HCT116 (cell line): ENCODE results near the gene PAX5. TPM values are rescaled to one million over a fixed set of nuclear protein-coding genes. Genes with fewer than 3 reads are reported as not detected.

Source experiments
- ATAC-seq: fragments of 200-7000 bp; cut with Tn5 transposase; 2 replicates; pipeline ENCODE4 v1.9.1; 2020; ENCODE audit warnings: mild to moderate bottlenecking, moderate library complexity
- BruUV-seq: library from RNA; stranded (reverse); fragments of 400-500 nt; replicated peaks from 2 replicates; lab custom pipeline; 2021; lab: Mats Ljungman, UMichigan
- CTCF ChIA-PET: fragments of 300-600 bp; sonication (Branson Sonifier 250); formaldehyde crosslinking; loops from one replicate; lab custom pipeline; 2021; ENCODE audit warnings: antibody characterized with exemption; lab: Charles Lee
- POLR2A ChIA-PET: fragments of 300-600, 350-600 bp; sonication (Branson Sonifier 250); formaldehyde crosslinking; loops from one replicate; lab custom pipeline; 2021; ENCODE audit warnings: antibody characterized with exemption; lab: Charles Lee
- RAD21 ChIA-PET, 2 experiments: fragments of 300-600 bp; sonication (Branson Sonifier 250); formaldehyde crosslinking; loops; one replicate each; lab custom pipeline; 2023; ENCODE audit warnings: low total read pairs in 2 of 2; ENCODE audit not compliant: uncharacterized antibody in 2 of 2, unreplicated experiment in 2 of 2, low non-redundant PET in 1 of 2; lab: Charles Lee
- DNase-seq: peaks from one replicate; pipeline ENCODE4 v3.0.0-alpha.2; 2010; ENCODE audit warnings: low read depth, low spot score
- H2AFZ ChIP-seq: fragments of 200-600 bp; shearing (Covaris generic), sonication (generic); 2 replicates; pipeline ENCODE4 v1.6.1; 2017; ENCODE audit warnings: low read depth, mixed run types, mixed read lengths, antibody characterized with exemption, low read length; ENCODE audit not compliant: poor library complexity, severe bottlenecking
- H3K27ac ChIP-seq: 2 replicates; pipeline ENCODE4 v1.5.1; 2012; ENCODE audit warnings: low read depth, low read length
- H3K27me3 ChIP-seq: fragments of 200-600 bp; sonication (generic); 2 replicates; pipeline ENCODE4 v1.6.1; 2016; ENCODE audit warnings: mixed run types, low read length, mixed read lengths; ENCODE audit not compliant: insufficient read depth
- H3K36me3 ChIP-seq, 2 experiments: fragments of 200-500 bp in 1 of 2; fragments of 200-600 bp in 1 of 2; sonication (Bioruptor generic) in 1 of 2; sonication (generic) in 1 of 2; 2 replicates each; pipeline versions ENCODE4 v1.5.1 to v1.6.1; 2014 to 2016; ENCODE audit warnings: low read length in 2 of 2, inconsistent platforms in 1 of 2, mixed read lengths in 1 of 2, mixed run types in 1 of 2; ENCODE audit not compliant: insufficient read depth in 2 of 2, control insufficient read depth in 1 of 2
- H3K4me1 ChIP-seq, 2 experiments: fragments of 200-600 bp in 1 of 2; sonication (generic) in 1 of 2; 2 replicates each; pipeline versions ENCODE4 v1.5.1 to v1.6.1; 2012 to 2017; ENCODE audit warnings: low read length in 2 of 2, inconsistent platforms in 1 of 2, mild to moderate bottlenecking in 1 of 2, mixed read lengths in 1 of 2, mixed run types in 1 of 2, moderate library complexity in 1 of 2; ENCODE audit not compliant: insufficient read depth in 2 of 2, control insufficient read depth in 1 of 2
- H3K4me2 ChIP-seq: fragments of 200-600 bp; sonication (generic); 2 replicates; pipeline ENCODE4 v1.6.1; 2017; ENCODE audit warnings: mixed run types, low read length, mixed read lengths
- H3K4me3 ChIP-seq, 2 experiments: fragments of 200-600 bp in 1 of 2; sonication (generic) in 1 of 2; replicated peaks in 1 of 2; 2 replicates each; pipeline ENCODE4 v1.5.1; 2011 to 2016; ENCODE audit warnings: low read length in 2 of 2, control low read depth in 1 of 2, low read depth in 1 of 2, mild to moderate bottlenecking in 1 of 2, mixed read lengths in 1 of 2, mixed run types in 1 of 2
- H3K79me2 ChIP-seq: fragments of 200-600 bp; sonication (generic); 2 replicates; pipeline ENCODE4 v1.6.1; 2017; ENCODE audit warnings: mild to moderate bottlenecking, mixed run types, low read length, moderate library complexity, mixed read lengths; ENCODE audit not compliant: insufficient read depth
- H3K9ac ChIP-seq: fragments of 200-600 bp; sonication (generic); 2 replicates; pipeline ENCODE4 v1.6.1; 2016; ENCODE audit warnings: low read length, mixed read lengths
- H3K9me2 ChIP-seq: fragments of 200-600 bp; sonication (generic), shearing (Covaris generic); 2 replicates; pipeline ENCODE4 v1.6.1; 2017; ENCODE audit warnings: mixed run types, mild to moderate bottlenecking, moderate library complexity; ENCODE audit not compliant: insufficient read depth
- H3K9me3 ChIP-seq, 2 experiments: fragments of 200-500 bp in 1 of 2; fragments of 200-600 bp in 1 of 2; sonication (Bioruptor generic) in 1 of 2; sonication (generic) in 1 of 2; 2 replicates each; pipeline ENCODE4 v1.6.1; 2014 to 2017; ENCODE audit warnings: low read length in 2 of 2, mixed read lengths in 2 of 2, inconsistent platforms in 1 of 2, low read depth in 1 of 2, mild to moderate bottlenecking in 1 of 2, mixed run types in 1 of 2, moderate library complexity in 1 of 2; ENCODE audit not compliant: control insufficient read depth in 1 of 2, insufficient read depth in 1 of 2
- H4K20me1 ChIP-seq: fragments of 200-600 bp; sonication (generic), shearing (Covaris generic); 2 replicates; pipeline ENCODE4 v1.6.1; 2017; ENCODE audit warnings: mixed run types, mild to moderate bottlenecking, moderate library complexity; ENCODE audit not compliant: insufficient read depth
- ATF3 ChIP-seq: IDR thresholded peaks from 2 replicates; pipeline ENCODE4 v1.6.1; 2012
- EZH2 ChIP-seq: fragments of 200-600 bp; sonication (generic); IDR thresholded peaks from 2 replicates; pipeline ENCODE4 v1.6.1; 2017; ENCODE audit warnings: antibody characterized with exemption, mixed run types
- FOSL1 ChIP-seq: IDR thresholded peaks from 2 replicates; pipeline ENCODE4 v1.6.1; 2012; ENCODE audit warnings: low read depth
- JUND ChIP-seq: IDR thresholded peaks from 2 replicates; pipeline ENCODE4 v1.6.1; 2012
- RAD21 ChIP-seq: IDR thresholded peaks from 2 replicates; pipeline ENCODE4 v1.6.1; 2012; ENCODE audit warnings: low read depth, mild to moderate bottlenecking
- REST ChIP-seq: IDR thresholded peaks from 2 replicates; pipeline ENCODE4 v1.6.1; 2012; ENCODE audit warnings: low read depth
- SIN3A ChIP-seq: IDR thresholded peaks from 2 replicates; pipeline ENCODE4 v1.6.1; 2012; ENCODE audit warnings: low read depth
- SP1 ChIP-seq: IDR thresholded peaks from 2 replicates; pipeline ENCODE4 v1.6.1; 2012; ENCODE audit warnings: low read depth
- YY1 ChIP-seq: IDR thresholded peaks from 2 replicates; pipeline ENCODE4 v1.6.1; 2011; ENCODE audit warnings: low read length, low read depth, moderate library complexity, mild to moderate bottlenecking; ENCODE audit not compliant: insufficient replicate concordance; ENCODE audit errors: extremely low read depth
- intact Hi-C: fragments of 100-400 bp; cut with micrococcal nuclease; formaldehyde crosslinking; loops from 2 replicates; pipeline ENCODE4 v1.10.0; 2022
- total RNA-seq: library from RNA; stranded (reverse); gene quantifications from one replicate; pipeline ENCODE4 v1.2.1, GENCODE V29; 2021; ENCODE audit not compliant: unreplicated experiment
- TF ChIP-seq, protein P1 (sequence below), 3 experiments: fragments of 200-600 bp in 1 of 3; sonication (generic) in 1 of 3; IDR thresholded peaks in 2 of 3; conservative IDR thresholded peaks in 1 of 3; 2 replicates each; pipeline ENCODE4 v1.5.1; 2012 to 2017; ENCODE audit warnings: low read depth in 2 of 3, low read length in 2 of 3, antibody characterized with exemption in 1 of 3, borderline replicate concordance in 1 of 3, control low read depth in 1 of 3, mild to moderate bottlenecking in 1 of 3, mixed read lengths in 1 of 3, mixed run types in 1 of 3, moderate library complexity in 1 of 3; ENCODE audit not compliant: insufficient read depth in 1 of 3
- TF ChIP-seq, protein P2 (sequence below): IDR thresholded peaks from 2 replicates; pipeline ENCODE4 v1.6.1; 2011; ENCODE audit warnings: mild to moderate bottlenecking, low read length, moderate library complexity; ENCODE audit not compliant: insufficient replicate concordance; ENCODE audit errors: extremely low read depth

Gene PAX5
- total RNA-seq, 1 experiment from 2014 or later: 0.17 TPM

GRCh38 chr9:36939214-36939613 lies 94.9 kb downstream of the PAX5 start:
- intact Hi-C loops: no loop called here
- CTCF ChIA-PET: no interaction called here
- POLR2A ChIA-PET: no interaction called here

More at GRCh38 chr9:36939214-36939613, 94.9 kb downstream of the PAX5 start:
- Histone ChIP-seq H3K4me3 (no peak overlapping the region), H3K9me2 (no peaks in the 10 kb centered on the region), H3K9me3 (no peaks in the 10 kb centered on the region), H3K27me3 (no peaks in the 10 kb centered on the region), H3K4me2 (no peak overlapping the region), H3K4me1 (peaks cover 0 to 14% of the 10 kb centered on the region in 2 experiments; a peak in 2 of 4 replicates), H3K79me2 (no peaks in the 10 kb centered on the region), H3K27ac (no peak overlapping the region), H2AFZ (no peak overlapping the region), H3K36me3 (no peaks in the 10 kb centered on the region), H3K9ac (no peak overlapping the region), H4K20me1 (no peaks in the 10 kb centered on the region)
- ATAC-seq (no peak), DNase-seq (no peak)
- BruUV-seq: no TSS peak
- RAD21 ChIA-PET: no interaction called here
- no peak for TF ChIP-seq FOSL1
- no peak for TF ChIP-seq RAD21
- no peak for TF ChIP-seq JUND
- no peak for TF ChIP-seq EZH2
- TF ChIP-seq, protein P1, sequence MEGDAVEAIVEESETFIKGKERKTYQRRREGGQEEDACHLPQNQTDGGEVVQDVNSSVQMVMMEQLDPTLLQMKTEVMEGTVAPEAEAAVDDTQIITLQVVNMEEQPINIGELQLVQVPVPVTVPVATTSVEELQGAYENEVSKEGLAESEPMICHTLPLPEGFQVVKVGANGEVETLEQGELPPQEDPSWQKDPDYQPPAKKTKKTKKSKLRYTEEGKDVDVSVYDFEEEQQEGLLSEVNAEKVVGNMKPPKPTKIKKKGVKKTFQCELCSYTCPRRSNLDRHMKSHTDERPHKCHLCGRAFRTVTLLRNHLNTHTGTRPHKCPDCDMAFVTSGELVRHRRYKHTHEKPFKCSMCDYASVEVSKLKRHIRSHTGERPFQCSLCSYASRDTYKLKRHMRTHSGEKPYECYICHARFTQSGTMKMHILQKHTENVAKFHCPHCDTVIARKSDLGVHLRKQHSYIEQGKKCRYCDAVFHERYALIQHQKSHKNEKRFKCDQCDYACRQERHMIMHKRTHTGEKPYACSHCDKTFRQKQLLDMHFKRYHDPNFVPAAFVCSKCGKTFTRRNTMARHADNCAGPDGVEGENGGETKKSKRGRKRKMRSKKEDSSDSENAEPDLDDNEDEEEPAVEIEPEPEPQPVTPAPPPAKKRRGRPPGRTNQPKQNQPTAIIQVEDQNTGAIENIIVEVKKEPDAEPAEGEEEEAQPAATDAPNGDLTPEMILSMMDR (IDR thresholded peaks at IDR 0.05 in 2 of 3, conservative IDR thresholded peaks at IDR 0.05 in 1 of 3; ENCODE audit: borderline replicate concordance in 1 of 3, insufficient read depth in 1 of 3, low read depth in 2 of 3, low read length in 2 of 3): no peak
- TF ChIP-seq YY1: no peak
- no peak for TF ChIP-seq SP1
- TF ChIP-seq, protein P2, sequence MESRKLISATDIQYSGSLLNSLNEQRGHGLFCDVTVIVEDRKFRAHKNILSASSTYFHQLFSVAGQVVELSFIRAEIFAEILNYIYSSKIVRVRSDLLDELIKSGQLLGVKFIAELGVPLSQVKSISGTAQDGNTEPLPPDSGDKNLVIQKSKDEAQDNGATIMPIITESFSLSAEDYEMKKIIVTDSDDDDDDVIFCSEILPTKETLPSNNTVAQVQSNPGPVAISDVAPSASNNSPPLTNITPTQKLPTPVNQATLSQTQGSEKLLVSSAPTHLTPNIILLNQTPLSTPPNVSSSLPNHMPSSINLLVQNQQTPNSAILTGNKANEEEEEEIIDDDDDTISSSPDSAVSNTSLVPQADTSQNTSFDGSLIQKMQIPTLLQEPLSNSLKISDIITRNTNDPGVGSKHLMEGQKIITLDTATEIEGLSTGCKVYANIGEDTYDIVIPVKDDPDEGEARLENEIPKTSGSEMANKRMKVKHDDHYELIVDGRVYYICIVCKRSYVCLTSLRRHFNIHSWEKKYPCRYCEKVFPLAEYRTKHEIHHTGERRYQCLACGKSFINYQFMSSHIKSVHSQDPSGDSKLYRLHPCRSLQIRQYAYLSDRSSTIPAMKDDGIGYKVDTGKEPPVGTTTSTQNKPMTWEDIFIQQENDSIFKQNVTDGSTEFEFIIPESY: no peak
- TF ChIP-seq ATF3: no peak
- no peak for TF ChIP-seq SIN3A
- TF ChIP-seq REST: no peak
